Smooth muscle cell of the pulmonary artery (primary cell): ENCODE measurements around the gene ATAD1. TPM values are rescaled to one million over a fixed set of nuclear protein-coding genes. Genes with fewer than 3 reads are reported as not detected.

Experiments
- total RNA-seq: library from RNA; depleted of rRNA; stranded (reverse); fragments of >200 nt; gene quantifications from 2 replicates; pipeline ENCODE4 v1.2.3, GENCODE V29; 2014

Gene ATAD1, protein sequence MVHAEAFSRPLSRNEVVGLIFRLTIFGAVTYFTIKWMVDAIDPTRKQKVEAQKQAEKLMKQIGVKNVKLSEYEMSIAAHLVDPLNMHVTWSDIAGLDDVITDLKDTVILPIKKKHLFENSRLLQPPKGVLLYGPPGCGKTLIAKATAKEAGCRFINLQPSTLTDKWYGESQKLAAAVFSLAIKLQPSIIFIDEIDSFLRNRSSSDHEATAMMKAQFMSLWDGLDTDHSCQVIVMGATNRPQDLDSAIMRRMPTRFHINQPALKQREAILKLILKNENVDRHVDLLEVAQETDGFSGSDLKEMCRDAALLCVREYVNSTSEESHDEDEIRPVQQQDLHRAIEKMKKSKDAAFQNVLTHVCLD
- total RNA-seq, result 34.9 and 40.0 TPM in 2 replicates

DNA sequence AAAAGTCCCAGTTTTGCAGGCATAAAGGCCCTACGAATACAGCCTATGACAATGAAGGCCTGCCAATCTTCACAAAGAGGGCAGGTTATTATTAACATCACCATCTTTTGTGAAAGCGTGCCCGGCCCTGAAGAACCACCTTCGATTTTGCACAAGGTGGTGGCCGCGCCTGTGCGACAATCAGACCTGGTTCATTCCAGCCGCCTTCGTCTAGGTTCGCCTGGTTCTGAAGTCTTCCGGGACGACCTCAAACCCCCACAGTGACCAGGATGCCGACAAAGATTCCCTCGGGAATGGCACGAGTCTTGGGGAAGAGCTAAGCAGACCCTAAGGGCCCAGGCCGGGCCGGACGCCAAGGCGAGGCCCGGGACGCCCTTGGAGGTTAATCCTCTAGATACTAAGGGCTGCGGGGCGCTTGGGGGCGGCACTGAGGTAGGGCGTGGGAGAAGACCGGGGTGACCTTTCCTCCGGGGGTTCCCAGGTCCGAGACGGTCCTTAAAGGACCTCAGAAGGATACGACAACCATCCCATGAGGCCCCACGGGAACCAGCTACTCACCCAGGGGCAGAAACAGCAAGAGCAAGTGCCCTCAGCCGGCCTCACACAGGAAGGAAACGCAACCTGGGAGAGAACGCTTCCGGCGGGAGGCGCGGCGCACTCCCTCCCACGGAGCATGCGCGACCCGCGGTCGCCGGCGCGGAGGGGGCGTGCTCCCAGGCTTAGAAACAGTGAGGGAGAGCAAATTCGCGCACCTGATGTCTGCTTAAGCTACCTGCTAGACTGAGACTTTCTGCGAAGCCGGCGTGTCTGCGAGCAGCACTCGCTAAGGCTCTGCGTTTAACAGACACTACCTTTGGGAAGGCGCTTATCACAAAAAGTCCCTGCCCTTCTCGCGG, at the start of gene ATAD1:
Gene ATAD1, minus strand, starts transcription at position 618 of the 896 bp plus-strand sequence. CDS start 3,627 bp downstream, outside the sequence.

DNA sequence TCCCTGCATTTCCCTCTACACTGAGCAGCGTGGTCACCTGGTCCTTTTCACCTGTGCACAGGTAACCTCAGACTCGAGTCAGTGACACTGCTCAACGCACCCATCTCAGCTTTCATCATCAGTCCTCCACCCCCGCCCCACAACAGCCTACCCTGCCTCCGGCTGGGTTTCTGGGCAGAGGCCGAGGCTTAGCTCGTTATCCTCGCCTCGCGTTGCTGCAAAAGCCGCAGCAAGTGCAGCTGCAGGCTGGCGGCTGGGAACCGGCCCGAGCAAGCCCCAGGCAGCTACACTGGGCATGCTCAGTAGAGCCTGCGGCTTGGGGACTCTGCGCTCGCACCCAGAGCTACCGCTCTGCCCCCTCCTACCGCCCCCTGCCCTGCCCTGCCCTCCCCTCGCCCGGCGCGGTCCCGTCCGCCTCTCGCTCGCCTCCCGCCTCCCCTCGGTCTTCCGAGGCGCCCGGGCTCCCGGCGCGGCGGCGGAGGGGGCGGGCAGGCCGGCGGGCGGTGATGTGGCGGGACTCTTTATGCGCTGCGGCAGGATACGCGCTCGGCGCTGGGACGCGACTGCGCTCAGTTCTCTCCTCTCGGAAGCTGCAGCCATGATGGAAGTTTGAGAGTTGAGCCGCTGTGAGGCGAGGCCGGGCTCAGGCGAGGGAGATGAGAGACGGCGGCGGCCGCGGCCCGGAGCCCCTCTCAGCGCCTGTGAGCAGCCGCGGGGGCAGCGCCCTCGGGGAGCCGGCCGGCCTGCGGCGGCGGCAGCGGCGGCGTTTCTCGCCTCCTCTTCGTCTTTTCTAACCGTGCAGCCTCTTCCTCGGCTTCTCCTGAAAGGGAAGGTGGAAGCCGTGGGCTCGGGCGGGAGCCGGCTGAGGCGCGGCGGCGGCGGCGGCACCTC, 45.3 kb upstream of the ATAD1 start, which contains the start of the genes KLLN and PTEN:
Gene KLLN, minus strand, starts transcription at position 481 of the 891 bp plus-strand sequence. CDS start 1,046 bp downstream, outside the sequence.
Gene PTEN, plus strand, starts transcription at position 573 of the 891 bp plus-strand sequence. CDS start 845 bp downstream, outside the sequence.

Other genes with a start within 250 kb of the ATAD1 start
- 160 TPM in 2 replicates for gene PAPSS2, start 158.3 kb downstream of the ATAD1 start, total RNA-seq
- gene KLLN, start 45.3 kb upstream of the ATAD1 start, total RNA-seq, result 0.46 and 0.52 TPM in 2 replicates
- 127 and 189 TPM in 2 replicates for gene PTEN, start 45.4 kb upstream of the ATAD1 start, total RNA-seq